Caco-2 (cell line): ENCODE measurements around the gene CXCR6. TPM values are rescaled to one million over a fixed set of nuclear protein-coding genes. Genes with fewer than 3 reads are reported as not detected.

Source experiments
- BruUV-seq: library from RNA; stranded (reverse); fragments of 400-500 nt; replicated peaks from 2 replicates; lab custom pipeline; 2021; lab: Mats Ljungman, UMichigan
- CTCF ChIA-PET: fragments of 300-600 bp; sonication (Branson Sonifier 250); formaldehyde crosslinking; loops from one replicate; lab custom pipeline; 2022; ENCODE audit warnings: antibody characterized with exemption; lab: Charles Lee
- POLR2A ChIA-PET: fragments of 300-600 bp; sonication (Branson Sonifier 250); formaldehyde crosslinking; loops from one replicate; lab custom pipeline; 2022; ENCODE audit warnings: antibody characterized with exemption; lab: Charles Lee
- DNase-seq, 2 experiments: peaks; one replicate each; pipeline versions ENCODE4 v3.0.0 to v3.0.0-alpha.2; 2020 to 2022
- H3K27me3 ChIP-seq: replicated peaks from 2 replicates; pipeline ENCODE4 v1.6.0; 2011; ENCODE audit warnings: low read length; ENCODE audit not compliant: control insufficient read depth, insufficient read depth
- H3K36me3 ChIP-seq: 2 replicates; pipeline ENCODE4 v1.5.1; 2011; ENCODE audit warnings: low read length; ENCODE audit not compliant: control insufficient read depth, insufficient read depth
- H3K4me1 ChIP-seq: fragments of 250-450 bp; sonication (Bioruptor Pico); 2 replicates; pipeline ENCODE4 v1.5.1; 2020; ENCODE audit warnings: mild to moderate bottlenecking
- H3K4me3 ChIP-seq: 2 replicates; pipeline ENCODE4 v1.5.1; 2011; ENCODE audit warnings: low read depth, mild to moderate bottlenecking, control low read depth, low read length
- H3K9me3 ChIP-seq: fragments of 250-450 bp; sonication (Bioruptor Pico); 2 replicates; pipeline ENCODE4 v1.5.1; 2020; ENCODE audit warnings: mild to moderate bottlenecking, moderate library complexity
- H3K27ac Mint-ChIP-seq: one replicate; pipeline ENCODE4 v1.8.0; 2022; ENCODE audit warnings: mixed read lengths; ENCODE audit not compliant: unreplicated experiment
- H3K27me3 Mint-ChIP-seq: one replicate; pipeline ENCODE4 v1.8.0; 2022; ENCODE audit warnings: mixed read lengths; ENCODE audit not compliant: insufficient read depth, unreplicated experiment
- H3K36me3 Mint-ChIP-seq: one replicate; pipeline ENCODE4 v1.8.0; 2022; ENCODE audit warnings: mild to moderate bottlenecking, mixed read lengths; ENCODE audit not compliant: insufficient read depth, unreplicated experiment
- H3K4me1 Mint-ChIP-seq: one replicate; pipeline ENCODE4 v1.8.0; 2022; ENCODE audit warnings: low read depth, mixed read lengths; ENCODE audit not compliant: unreplicated experiment
- H3K4me3 Mint-ChIP-seq: one replicate; pipeline ENCODE4 v1.8.0; 2022; ENCODE audit warnings: mild to moderate bottlenecking, moderate library complexity, mixed read lengths; ENCODE audit not compliant: unreplicated experiment
- H3K9me3 Mint-ChIP-seq: one replicate; pipeline ENCODE4 v1.8.0; 2022; ENCODE audit warnings: mixed read lengths; ENCODE audit not compliant: unreplicated experiment
- intact Hi-C: fragments of 100-400 bp; cut with micrococcal nuclease; formaldehyde crosslinking; loops from one replicate; pipeline ENCODE4 v1.10.0; 2022; ENCODE audit not compliant: unreplicated experiment
- total RNA-seq: library from RNA; stranded (reverse); gene quantifications from 2 replicates; pipeline ENCODE4 v1.2.3, GENCODE V29; 2022
- TF ChIP-seq, protein P1 (sequence below), 2 experiments: fragments of 200-600 bp in 1 of 2; IDR thresholded peaks; 1 replicate in 1 of 2; 2 replicates in 1 of 2; pipeline versions ENCODE4 v1.5.1 to v1.8.0; 2011 to 2022; ENCODE audit warnings: antibody characterized with exemption in 1 of 2, control low read depth in 1 of 2, inconsistent platforms in 1 of 2, low read depth in 1 of 2, low read length in 1 of 2, mild to moderate bottlenecking in 1 of 2, moderate library complexity in 1 of 2; ENCODE audit not compliant: insufficient read depth in 1 of 2, severe bottlenecking in 1 of 2, unreplicated experiment in 1 of 2

Gene CXCR6
- total RNA-seq, 1 experiment from 2014 or later = not detected

GRCh38 chr3:45953536-45953935 lies 10.3 kb downstream of the CXCR6 start:
- Mint-ChIP-seq H3K36me3 (peaks cover 23% of the 10 kb centered on the region), H3K9me3 (no peaks in the 10 kb centered on the region), H3K4me1 (no peaks in the 10 kb centered on the region), H3K27me3 (no peaks in the 10 kb centered on the region), H3K4me3 (no peak overlapping the region), H3K27ac (no peak overlapping the region)
- TF ChIP-seq, protein P1, sequence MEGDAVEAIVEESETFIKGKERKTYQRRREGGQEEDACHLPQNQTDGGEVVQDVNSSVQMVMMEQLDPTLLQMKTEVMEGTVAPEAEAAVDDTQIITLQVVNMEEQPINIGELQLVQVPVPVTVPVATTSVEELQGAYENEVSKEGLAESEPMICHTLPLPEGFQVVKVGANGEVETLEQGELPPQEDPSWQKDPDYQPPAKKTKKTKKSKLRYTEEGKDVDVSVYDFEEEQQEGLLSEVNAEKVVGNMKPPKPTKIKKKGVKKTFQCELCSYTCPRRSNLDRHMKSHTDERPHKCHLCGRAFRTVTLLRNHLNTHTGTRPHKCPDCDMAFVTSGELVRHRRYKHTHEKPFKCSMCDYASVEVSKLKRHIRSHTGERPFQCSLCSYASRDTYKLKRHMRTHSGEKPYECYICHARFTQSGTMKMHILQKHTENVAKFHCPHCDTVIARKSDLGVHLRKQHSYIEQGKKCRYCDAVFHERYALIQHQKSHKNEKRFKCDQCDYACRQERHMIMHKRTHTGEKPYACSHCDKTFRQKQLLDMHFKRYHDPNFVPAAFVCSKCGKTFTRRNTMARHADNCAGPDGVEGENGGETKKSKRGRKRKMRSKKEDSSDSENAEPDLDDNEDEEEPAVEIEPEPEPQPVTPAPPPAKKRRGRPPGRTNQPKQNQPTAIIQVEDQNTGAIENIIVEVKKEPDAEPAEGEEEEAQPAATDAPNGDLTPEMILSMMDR (IDR thresholded peaks at IDR 0.05; ENCODE audit: insufficient read depth in 1 of 2, low read depth in 1 of 2, low read length in 1 of 2, severe bottlenecking in 1 of 2, unreplicated experiment in 1 of 2) = no peak
- CTCF ChIA-PET = no interaction called here
- Histone ChIP-seq H3K4me1 (no peaks in the 10 kb centered on the region), H3K4me3 (no peak overlapping the region), H3K36me3 (peaks cover 5% of the 10 kb centered on the region), H3K27me3 (no peaks in the 10 kb centered on the region), H3K9me3 (no peaks in the 10 kb centered on the region)
- intact Hi-C loops = no loop called here
- POLR2A ChIA-PET = no interaction called here
- no peak for DNase-seq
- no TSS peak for BruUV-seq

GRCh38 chr3:45954306-45954705 lies 11.0 kb downstream of the CXCR6 start:
- TF ChIP-seq, protein P1 (IDR thresholded peaks at IDR 0.05; ENCODE audit: insufficient read depth in 1 of 2, low read depth in 1 of 2, low read length in 1 of 2, severe bottlenecking in 1 of 2, unreplicated experiment in 1 of 2) = no peak
- no peaks in the 10 kb centered on the region for H3K4me1 ChIP-seq
- intact Hi-C loops = no loop called here
- Mint-ChIP-seq H3K27ac (no peak overlapping the region), H3K9me3 (no peaks in the 10 kb centered on the region), H3K4me3 (no peak overlapping the region), H3K4me1 (no peaks in the 10 kb centered on the region), H3K36me3 (peaks cover 23% of the 10 kb centered on the region), H3K27me3 (no peaks in the 10 kb centered on the region)
- no peaks in the 10 kb centered on the region for H3K27me3 ChIP-seq
- peaks cover 5% of the 10 kb centered on the region for H3K36me3 ChIP-seq
- H3K9me3 ChIP-seq = no peaks in the 10 kb centered on the region
- no TSS peak for BruUV-seq
- no peak overlapping the region for H3K4me3 ChIP-seq
- CTCF ChIA-PET = no interaction called here
- POLR2A ChIA-PET = no interaction called here
- DNase-seq = no peak

DNA sequence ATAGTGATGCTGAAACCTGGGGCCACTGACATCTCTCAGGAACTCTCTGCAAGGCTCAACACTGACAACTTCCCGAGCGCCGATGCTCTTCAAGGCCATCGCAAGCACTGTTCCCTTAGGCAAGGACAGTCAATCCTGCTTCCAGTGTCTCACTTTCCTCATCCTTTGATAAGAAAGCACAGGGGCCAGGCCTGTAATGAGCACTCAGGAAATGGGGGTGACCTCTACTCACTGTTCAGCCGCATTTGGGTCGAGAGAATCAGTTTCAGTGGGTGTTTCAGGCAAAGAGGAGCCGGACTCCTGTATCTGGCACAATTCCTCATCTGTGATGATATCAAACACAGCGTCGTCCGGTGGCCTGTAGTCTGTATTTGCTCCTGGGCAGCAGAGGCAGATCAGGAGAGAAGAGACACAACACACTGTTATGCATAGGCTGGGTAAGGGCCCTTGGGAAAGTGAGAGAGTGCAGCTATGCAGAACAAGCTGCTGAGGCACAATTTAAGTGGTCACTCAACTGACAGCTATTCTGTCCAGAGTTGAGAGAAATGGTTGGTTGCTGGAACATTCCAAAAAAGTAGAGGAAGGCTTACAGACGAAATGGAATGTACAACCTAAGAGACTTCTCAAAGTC lies 11.9 kb downstream of the CXCR6 start:
- H3K36me3 Mint-ChIP-seq = peaks cover 23% of the 10 kb centered on the region
- H3K36me3 ChIP-seq = peaks cover 5% of the 10 kb centered on the region
- POLR2A ChIA-PET = no interaction called here

More for the DNA sequence above, 11.9 kb downstream of the CXCR6 start:
- no peaks in the 10 kb centered on the region for H3K27me3 Mint-ChIP-seq
- H3K4me3 ChIP-seq = no peak overlapping the region
- no peak overlapping the region for H3K27ac Mint-ChIP-seq
- BruUV-seq = no TSS peak
- no peak for DNase-seq
- H3K9me3 Mint-ChIP-seq = no peaks in the 10 kb centered on the region
- TF ChIP-seq, protein P1 (IDR thresholded peaks at IDR 0.05; ENCODE audit: insufficient read depth in 1 of 2, low read depth in 1 of 2, low read length in 1 of 2, severe bottlenecking in 1 of 2, unreplicated experiment in 1 of 2) = no peak
- no peaks in the 10 kb centered on the region for H3K27me3 ChIP-seq
- no peak overlapping the region for H3K4me3 Mint-ChIP-seq
- no peaks in the 10 kb centered on the region for H3K4me1 Mint-ChIP-seq
- H3K4me1 ChIP-seq = no peaks in the 10 kb centered on the region
- no peaks in the 10 kb centered on the region for H3K9me3 ChIP-seq
- intact Hi-C loops = no loop called here
- CTCF ChIA-PET = no interaction called here
